ENCODE data around the gene GLYATL3. TPM values are rescaled to one million over a fixed set of nuclear protein-coding genes. Genes with fewer than 3 reads are reported as not detected.

Gene GLYATL3
- polyA plus RNA-seq, 1 donor (not counting 4 experiments of a cell fraction or from before 2014, with no cell fraction given), result not detected

- no peaks in the 10 kb centered on the region for H3K9me3 ChIP-seq (ENCODE audit: control insufficient read depth, low read depth, low read length)
- H3K79me2 ChIP-seq (ENCODE audit: control insufficient read depth, insufficient read depth, low read length), result peaks cover 49% of the 10 kb centered on the region
- TF ChIP-seq EZH2 (IDR thresholded peaks at IDR 0.05; ENCODE audit: low read length), result no peak
- TF ChIP-seq, protein P1, sequence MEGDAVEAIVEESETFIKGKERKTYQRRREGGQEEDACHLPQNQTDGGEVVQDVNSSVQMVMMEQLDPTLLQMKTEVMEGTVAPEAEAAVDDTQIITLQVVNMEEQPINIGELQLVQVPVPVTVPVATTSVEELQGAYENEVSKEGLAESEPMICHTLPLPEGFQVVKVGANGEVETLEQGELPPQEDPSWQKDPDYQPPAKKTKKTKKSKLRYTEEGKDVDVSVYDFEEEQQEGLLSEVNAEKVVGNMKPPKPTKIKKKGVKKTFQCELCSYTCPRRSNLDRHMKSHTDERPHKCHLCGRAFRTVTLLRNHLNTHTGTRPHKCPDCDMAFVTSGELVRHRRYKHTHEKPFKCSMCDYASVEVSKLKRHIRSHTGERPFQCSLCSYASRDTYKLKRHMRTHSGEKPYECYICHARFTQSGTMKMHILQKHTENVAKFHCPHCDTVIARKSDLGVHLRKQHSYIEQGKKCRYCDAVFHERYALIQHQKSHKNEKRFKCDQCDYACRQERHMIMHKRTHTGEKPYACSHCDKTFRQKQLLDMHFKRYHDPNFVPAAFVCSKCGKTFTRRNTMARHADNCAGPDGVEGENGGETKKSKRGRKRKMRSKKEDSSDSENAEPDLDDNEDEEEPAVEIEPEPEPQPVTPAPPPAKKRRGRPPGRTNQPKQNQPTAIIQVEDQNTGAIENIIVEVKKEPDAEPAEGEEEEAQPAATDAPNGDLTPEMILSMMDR (optimal IDR thresholded peaks at IDR 0.05 in 1 of 3, IDR thresholded peaks at IDR 0.05 in 1 of 3, conservative IDR thresholded peaks at IDR 0.05 in 1 of 3; ENCODE audit: extremely low read depth in 1 of 3, insufficient read depth in 2 of 3, low read length in 3 of 3), result no peak
- peak overlapping the region; percentile 100 for H2AFZ ChIP-seq (ENCODE audit: control insufficient read depth, low read length)
- peak overlapping the region; percentile 94 for H3K4me2 ChIP-seq (ENCODE audit: control insufficient read depth, extremely low read depth, insufficient read depth, low read depth, low read length)
- no peaks in the 10 kb centered on the region for H3K36me3 ChIP-seq (ENCODE audit: control insufficient read depth in 2 of 2, extremely low read depth in 1 of 2, insufficient read depth in 2 of 2, low read length in 2 of 2)
- dilution Hi-C loops (cut with MboI; ENCODE audit: extremely low pct_ligation_motif_present, low sequenced_read_pairs), result no loop called here
- no peak for FAIRE-seq
- peaks cover 12% of the 10 kb centered on the region for H3K4me1 ChIP-seq (ENCODE audit: control insufficient read depth, extremely low read depth, insufficient read depth, low read length)
- peak overlapping the region; percentile 97 for H3K27ac ChIP-seq (ENCODE audit: control insufficient read depth, insufficient read depth, low read length)
- H3K27me3 ChIP-seq (ENCODE audit: control insufficient read depth, extremely low read depth, insufficient read depth, low read length), result no peaks in the 10 kb centered on the region
- H3K9me1 ChIP-seq (ENCODE audit: control insufficient read depth, extremely low read depth, insufficient read depth, low read length), result no peaks in the 10 kb centered on the region
- H3K4me3 ChIP-seq (ENCODE audit: control insufficient read depth in 2 of 3, extremely low read depth in 1 of 3, insufficient read depth in 2 of 3, low read depth in 1 of 3, low read length in 3 of 3), result peak overlapping the region; percentile 58 to 100 (median 100)
- H3K9ac ChIP-seq (ENCODE audit: control insufficient read depth, extremely low read depth, insufficient read depth, low read length), result peak overlapping the region; percentile 98
- no peak for DNase-seq (ENCODE audit: low read depth, low spot score)
- H4K20me1 ChIP-seq (ENCODE audit: control insufficient read depth, extremely low read depth, insufficient read depth, low read length), result no peaks in the 10 kb centered on the region
These were observed 37.7 kb upstream of the GLYATL3 start for GRCh38 chr6:49462071-49462470.

DNA sequence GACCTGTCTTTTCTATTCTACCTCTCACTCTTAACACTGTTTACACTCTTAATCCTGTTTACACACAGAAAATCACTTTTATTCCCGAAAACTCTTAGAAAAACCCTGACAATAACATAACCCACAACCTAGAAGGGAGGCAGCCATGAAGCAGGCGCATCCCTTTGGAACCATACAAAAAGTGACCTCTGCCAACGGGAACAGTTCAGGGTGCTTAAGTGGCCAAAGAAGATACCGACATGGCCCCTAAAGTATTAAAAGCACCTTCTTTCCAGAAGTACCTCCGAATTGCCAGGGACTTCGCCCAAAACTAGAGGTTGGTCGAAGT lies 37.2 kb upstream of the GLYATL3 start:
- FAIRE-seq (no peak), DNase-seq (ENCODE audit: low read depth, low spot score) (no peak)
- Histone ChIP-seq H3K27ac (ENCODE audit: control insufficient read depth, insufficient read depth, low read length) (peak overlapping the region; percentile 97), H3K36me3 (ENCODE audit: control insufficient read depth in 2 of 2, extremely low read depth in 1 of 2, insufficient read depth in 2 of 2, low read length in 2 of 2) (no peaks in the 10 kb centered on the region), H3K4me2 (ENCODE audit: control insufficient read depth, extremely low read depth, insufficient read depth, low read depth, low read length) (peak overlapping the region; percentile 94), H3K9me3 (ENCODE audit: control insufficient read depth, low read depth, low read length) (no peaks in the 10 kb centered on the region), H3K4me1 (ENCODE audit: control insufficient read depth, extremely low read depth, insufficient read depth, low read length) (peaks cover 12% of the 10 kb centered on the region), H3K9me1 (ENCODE audit: control insufficient read depth, extremely low read depth, insufficient read depth, low read length) (no peaks in the 10 kb centered on the region), H3K4me3 (ENCODE audit: control insufficient read depth in 2 of 3, extremely low read depth in 1 of 3, insufficient read depth in 2 of 3, low read depth in 1 of 3, low read length in 3 of 3) (peak overlapping the region; percentile 58 to 100 (median 100)), H3K27me3 (ENCODE audit: control insufficient read depth, extremely low read depth, insufficient read depth, low read length) (no peaks in the 10 kb centered on the region), H4K20me1 (ENCODE audit: control insufficient read depth, extremely low read depth, insufficient read depth, low read length) (no peaks in the 10 kb centered on the region), H2AFZ (ENCODE audit: control insufficient read depth, low read length) (peak overlapping the region; percentile 100), H3K79me2 (ENCODE audit: control insufficient read depth, insufficient read depth, low read length) (peaks cover 51% of the 10 kb centered on the region), H3K9ac (ENCODE audit: control insufficient read depth, extremely low read depth, insufficient read depth, low read length) (peak overlapping the region; percentile 98)
- dilution Hi-C loops (cut with MboI; ENCODE audit: extremely low pct_ligation_motif_present, low sequenced_read_pairs), result no loop called here
- no peak for TF ChIP-seq EZH2 (IDR thresholded peaks at IDR 0.05; ENCODE audit: low read length)
- TF ChIP-seq, protein P1 (optimal IDR thresholded peaks at IDR 0.05 in 1 of 3, IDR thresholded peaks at IDR 0.05 in 1 of 3, conservative IDR thresholded peaks at IDR 0.05 in 1 of 3; ENCODE audit: extremely low read depth in 1 of 3, insufficient read depth in 2 of 3, low read length in 3 of 3), result no peak

All from keratinocyte (primary cell).